HEK293 (cell line): Measurements from ENCODE around the gene HPD.

ENCODE experiments used
- BCL11B ChIP-seq: fragments of 450-650 bp; formaldehyde crosslinking; IDR thresholded peaks from 2 replicates; pipeline ENCODE4 v1.5.1; 2016; ENCODE audit warnings: low read depth, missing biosample characterization, missing genetic modification characterization
- GLI2 ChIP-seq: fragments of 450-650 bp; formaldehyde crosslinking; IDR thresholded peaks from 2 replicates; pipeline ENCODE4; 2017; ENCODE audit warnings: missing biosample characterization, missing genetic modification characterization, low read depth, borderline replicate concordance
- KLF8 ChIP-seq: fragments of 450-650 bp; formaldehyde crosslinking; IDR thresholded peaks from 2 replicates; pipeline ENCODE4 v1.5.1; 2016; ENCODE audit warnings: missing biosample characterization, missing genetic modification characterization
- MYNN ChIP-seq: fragments of 450-650 bp; formaldehyde crosslinking; IDR thresholded peaks from 2 replicates; pipeline ENCODE4 v1.5.1; 2016; ENCODE audit warnings: missing biosample characterization, missing genetic modification characterization, borderline replicate concordance
- OSR2 ChIP-seq: fragments of 450-650 bp; formaldehyde crosslinking; IDR thresholded peaks from 2 replicates; pipeline ENCODE4 v1.5.1; 2016; ENCODE audit warnings: missing biosample characterization, missing genetic modification characterization
- PRDM1 ChIP-seq: fragments of 450-650 bp; formaldehyde crosslinking; IDR thresholded peaks from 2 replicates; pipeline ENCODE4; 2016; ENCODE audit warnings: missing biosample characterization, missing genetic modification characterization
- PRDM2 ChIP-seq: fragments of 450-650 bp; formaldehyde crosslinking; IDR thresholded peaks from 2 replicates; pipeline ENCODE4 v1.5.1; 2016; ENCODE audit warnings: missing biosample characterization, missing genetic modification characterization, borderline replicate concordance
- RBAK ChIP-seq: fragments of 450-650 bp; formaldehyde crosslinking; IDR thresholded peaks from 2 replicates; pipeline ENCODE4 v1.5.1; 2016; ENCODE audit warnings: missing biosample characterization, missing genetic modification characterization
- SP2 ChIP-seq: fragments of 450-650 bp; formaldehyde crosslinking; IDR thresholded peaks from 2 replicates; pipeline ENCODE4 v1.5.1; 2016; ENCODE audit warnings: missing biosample characterization, missing genetic modification characterization
- ZEB2 ChIP-seq: fragments of 450-650 bp; formaldehyde crosslinking; IDR thresholded peaks from 2 replicates; pipeline ENCODE4 v1.5.1; 2016; ENCODE audit warnings: missing biosample characterization, missing genetic modification characterization
- ZNF133 ChIP-seq: fragments of 450-650 bp; formaldehyde crosslinking; IDR thresholded peaks from 2 replicates; pipeline ENCODE4 v1.5.1; 2016; ENCODE audit warnings: missing biosample characterization, missing genetic modification characterization
- ZNF157 ChIP-seq: fragments of 450-650 bp; formaldehyde crosslinking; IDR thresholded peaks from 2 replicates; pipeline ENCODE4 v1.5.1; 2016; ENCODE audit warnings: missing biosample characterization, missing genetic modification characterization
- ZNF19 ChIP-seq: fragments of 450-650 bp; formaldehyde crosslinking; IDR thresholded peaks from 2 replicates; pipeline ENCODE4; 2016; ENCODE audit warnings: missing biosample characterization, missing genetic modification characterization, low read depth
- ZNF211 ChIP-seq: fragments of 450-650 bp; formaldehyde crosslinking; IDR thresholded peaks from 2 replicates; pipeline ENCODE4 v1.5.1; 2016; ENCODE audit warnings: low read depth, missing biosample characterization, missing genetic modification characterization
- ZNF280D ChIP-seq: fragments of 450-650 bp; formaldehyde crosslinking; IDR thresholded peaks from 2 replicates; pipeline ENCODE4 v1.5.1; 2016; ENCODE audit warnings: missing biosample characterization, missing genetic modification characterization
- ZNF335 ChIP-seq: fragments of 450-650 bp; formaldehyde crosslinking; conservative IDR thresholded peaks from 2 replicates; pipeline ENCODE4 v1.5.1; 2016; ENCODE audit warnings: missing biosample characterization, missing genetic modification characterization
- ZNF391 ChIP-seq: fragments of 450-650 bp; formaldehyde crosslinking; IDR thresholded peaks from 2 replicates; pipeline ENCODE4 v1.5.1; 2016; ENCODE audit warnings: low read depth, missing biosample characterization, missing genetic modification characterization, borderline replicate concordance
- ZNF404 ChIP-seq: fragments of 450-650 bp; formaldehyde crosslinking; IDR thresholded peaks from 2 replicates; pipeline ENCODE4 v1.5.1; 2017; ENCODE audit warnings: missing biosample characterization, missing genetic modification characterization
- ZNF433 ChIP-seq: fragments of 450-650 bp; formaldehyde crosslinking; IDR thresholded peaks from 2 replicates; pipeline ENCODE4 v1.5.1; 2016; ENCODE audit warnings: missing biosample characterization, missing genetic modification characterization, low read depth
- ZNF48 ChIP-seq: fragments of 450-650 bp; formaldehyde crosslinking; IDR thresholded peaks from 2 replicates; pipeline ENCODE4 v1.5.1; 2016; ENCODE audit warnings: missing biosample characterization, missing genetic modification characterization
- ZNF513 ChIP-seq: fragments of 450-650 bp; IDR thresholded peaks from 2 replicates; pipeline ENCODE4 v1.5.1; 2018; ENCODE audit warnings: missing biosample characterization, missing genetic modification characterization
- ZNF555 ChIP-seq: fragments of 450-650 bp; formaldehyde crosslinking; conservative IDR thresholded peaks from 2 replicates; pipeline ENCODE4 v1.5.1; 2017; ENCODE audit warnings: missing biosample characterization, mild to moderate bottlenecking, missing genetic modification characterization, inconsistent platforms
- ZNF624 ChIP-seq: fragments of 450-650 bp; formaldehyde crosslinking; IDR thresholded peaks from 2 replicates; pipeline ENCODE4 v1.5.1; 2017; ENCODE audit warnings: missing biosample characterization, missing genetic modification characterization
- ZNF701 ChIP-seq: fragments of 450-650 bp; formaldehyde crosslinking; IDR thresholded peaks from 2 replicates; pipeline ENCODE4 v1.5.1; 2016; ENCODE audit warnings: missing biosample characterization, missing genetic modification characterization
- ZNF707 ChIP-seq: fragments of 450-650 bp; formaldehyde crosslinking; IDR thresholded peaks from 2 replicates; pipeline ENCODE4 v1.5.1; 2016; ENCODE audit warnings: missing biosample characterization, missing genetic modification characterization
- ZNF791 ChIP-seq: fragments of 450-650 bp; formaldehyde crosslinking; IDR thresholded peaks from 2 replicates; pipeline ENCODE4 v1.5.1; 2016; ENCODE audit warnings: missing biosample characterization, missing genetic modification characterization
- ZNF837 ChIP-seq: fragments of 450-650 bp; formaldehyde crosslinking; IDR thresholded peaks from 2 replicates; pipeline ENCODE4 v1.5.1; 2016; ENCODE audit warnings: missing biosample characterization, missing genetic modification characterization
- ZSCAN23 ChIP-seq: fragments of 450-650 bp; formaldehyde crosslinking; IDR thresholded peaks from 2 replicates; pipeline ENCODE4 v1.5.1; 2016; ENCODE audit warnings: missing biosample characterization, missing genetic modification characterization

Gene HPD

GRCh38 chr12:121797937-121798786 is 60.5 kb downstream of the HPD start (continued):
- no peak for TF ChIP-seq ZNF157
- TF ChIP-seq KLF8 (tag by site-specific recombination), result peak; percentile 72
- TF ChIP-seq ZNF624 (tag by site-specific recombination), result no peak
- TF ChIP-seq MYNN (tag by site-specific recombination), result no peak
- TF ChIP-seq OSR2 (tag by site-specific recombination), result peak; percentile 72
- no peak for TF ChIP-seq ZNF837 (tag by site-specific recombination)
- peak; percentile 68 for TF ChIP-seq SP2
- TF ChIP-seq ZNF48 (tag by site-specific recombination), result no peak
- TF ChIP-seq ZNF335, result no peak
- TF ChIP-seq ZNF280D, result no peak
- no peak for TF ChIP-seq ZNF211 (tag by site-specific recombination)
- no peak for TF ChIP-seq PRDM2
- TF ChIP-seq RBAK, result no peak
- TF ChIP-seq ZNF404 (tag by site-specific recombination), result no peak
- TF ChIP-seq GLI2 (tag by site-specific recombination), result no peak
- no peak for TF ChIP-seq ZNF391 (tag by site-specific recombination)
- no peak for TF ChIP-seq ZNF513
- TF ChIP-seq ZNF791, result no peak
- TF ChIP-seq ZSCAN23 (tag by site-specific recombination), result no peak
- TF ChIP-seq ZNF433 (tag by site-specific recombination), result no peak
- no peak for TF ChIP-seq ZNF555 (tag by site-specific recombination)
- TF ChIP-seq BCL11B (tag by site-specific recombination), result peak; percentile 84
- peak; percentile 76 for TF ChIP-seq ZEB2 (tag by site-specific recombination)
- TF ChIP-seq PRDM1 (tag by site-specific recombination), result peak; percentile 48; the same call in 1 of the 2 replicates
- no peak for TF ChIP-seq ZNF707
- TF ChIP-seq ZNF701 (tag by site-specific recombination), result no peak
- no peak for TF ChIP-seq ZNF133 (tag by site-specific recombination)
- no peak for TF ChIP-seq ZNF19 (tag by site-specific recombination)
